MM.1S (cell line): ENCODE results near the gene RADIL.

Experiments used
- CTCF ChIP-seq: fragments of 300-600 bp; sonication (generic); IDR thresholded peaks from 2 replicates; pipeline ENCODE4 v1.5.1; 2016; ENCODE audit warnings: antibody characterized with exemption, low read length, mixed read lengths
- EZH2 ChIP-seq: fragments of 300-600 bp; sonication (generic); optimal IDR thresholded peaks from 2 replicates; pipeline ENCODE3; 2017; ENCODE audit warnings: low read depth, mild to moderate bottlenecking, antibody characterized with exemption, low read length, mixed read lengths
- EZH2phosphoT487 ChIP-seq: fragments of 300-600 bp; sonication (generic); IDR thresholded peaks from 2 replicates; pipeline ENCODE4 v1.6.1; 2018; ENCODE audit warnings: antibody characterized with exemption, low read length

DNA sequence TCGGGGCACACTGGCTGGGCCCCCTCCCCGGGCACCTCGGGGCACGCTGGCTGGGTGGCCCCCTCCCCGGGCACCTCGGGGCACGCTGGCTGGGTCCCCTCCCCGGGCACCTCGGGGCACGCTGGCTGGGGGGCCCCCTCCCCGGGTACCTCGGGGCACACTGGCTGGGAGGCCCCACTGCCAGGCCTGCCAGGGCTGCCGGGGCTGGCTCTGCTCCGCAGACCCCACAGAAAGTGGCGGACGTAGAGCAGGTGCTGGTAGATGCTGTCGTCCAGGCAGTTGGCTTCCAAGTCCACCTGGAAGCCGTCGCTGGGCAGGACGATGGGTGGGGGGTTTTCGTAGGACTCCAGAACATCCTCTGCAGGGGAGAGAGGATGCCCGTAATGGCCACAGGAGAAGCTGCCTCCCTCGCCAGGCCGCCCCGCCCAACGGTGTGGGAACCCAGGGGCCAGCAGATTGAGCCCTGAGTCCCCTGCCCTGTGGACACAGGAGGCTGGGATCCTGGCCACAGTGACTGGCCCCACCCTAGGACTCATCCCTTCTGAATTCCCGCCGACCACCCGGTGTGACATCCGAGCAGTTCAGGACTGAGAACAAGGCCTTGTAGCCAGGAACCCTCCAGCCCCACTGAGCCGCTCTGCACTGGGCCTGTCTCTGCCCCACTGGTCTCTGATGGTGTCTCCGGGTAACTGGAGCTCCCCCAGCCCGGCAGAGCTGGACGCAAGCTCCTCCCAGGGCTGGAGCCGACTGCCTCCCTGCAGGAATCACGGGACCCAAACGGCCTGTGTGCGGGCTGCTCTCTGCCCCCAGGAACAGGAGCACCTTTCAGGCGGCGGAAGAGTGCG lies 79.9 kb downstream of the RADIL start:
- TF ChIP-seq CTCF (no peak), EZH2 (no peak), EZH2phosphoT487 (no peak)
